ENCODE results near the gene L1CAM.

Gene L1CAM

DNA sequence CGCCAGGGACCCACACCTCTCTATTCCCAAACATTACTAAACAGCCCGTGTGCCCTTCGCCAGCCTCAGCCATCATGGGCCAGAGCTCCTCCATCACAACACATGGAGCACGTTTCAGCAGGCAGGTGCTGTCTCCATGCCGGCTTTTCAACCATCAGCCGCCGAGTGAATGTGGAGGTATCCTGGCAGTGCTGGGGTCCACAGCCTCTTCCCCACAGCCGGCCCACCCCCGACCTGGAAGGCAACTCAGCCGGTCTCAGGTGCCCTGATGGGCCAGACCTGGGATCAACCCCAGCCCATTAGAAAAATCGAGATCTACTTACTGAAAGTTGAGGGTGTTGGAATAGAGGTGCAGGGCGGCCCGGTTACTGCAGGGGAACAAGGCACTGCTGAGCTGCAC, 45.8 kb upstream of the L1CAM start:
- no peak for TF ChIP-seq CTCF (IDR thresholded peaks at IDR 0.05; ENCODE audit: low read depth, low read length)
- in situ Hi-C loops (cut with HindIII; ENCODE audit: low sequenced_read_pairs): no loop called here
- DNase-seq (ENCODE audit: low read depth, low spot score): no peak
- no peak overlapping the region for H3K4me3 ChIP-seq (ENCODE audit: low read depth, low read length)

DNA sequence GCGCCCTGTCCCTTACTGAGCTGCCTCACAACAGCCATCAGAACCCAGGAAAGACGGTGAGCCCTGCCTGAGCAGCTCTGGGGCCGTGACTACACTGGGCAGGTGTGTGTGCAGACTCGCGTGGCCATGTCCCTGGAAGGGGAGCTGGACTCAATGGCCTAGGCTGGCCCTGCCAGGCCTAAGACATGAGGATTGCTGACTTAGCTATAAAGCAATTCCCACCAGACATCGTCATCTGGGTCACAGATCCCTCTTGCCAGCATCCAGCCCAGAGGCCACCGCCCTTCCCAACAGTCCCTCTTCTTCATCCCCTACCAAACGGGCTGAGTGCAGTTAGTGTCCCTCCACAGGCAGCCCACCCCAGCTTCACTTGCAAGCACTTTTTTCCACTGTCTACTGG, 45.2 kb upstream of the L1CAM start:
- no peak for DNase-seq (ENCODE audit: low read depth, low spot score)
- H3K4me3 ChIP-seq (ENCODE audit: low read depth, low read length): no peak overlapping the region
- no peak for TF ChIP-seq CTCF (IDR thresholded peaks at IDR 0.05; ENCODE audit: low read depth, low read length)
- in situ Hi-C loops (cut with HindIII; ENCODE audit: low sequenced_read_pairs): no loop called here

- H3K4me3 ChIP-seq (ENCODE audit: low read depth, low read length): no peak overlapping the region
- no peak for DNase-seq (ENCODE audit: low read depth, low spot score)
- in situ Hi-C loops (cut with HindIII; ENCODE audit: low sequenced_read_pairs): no loop called here
- no peak for TF ChIP-seq CTCF (IDR thresholded peaks at IDR 0.05; ENCODE audit: low read depth, low read length)
Observed at GRCh38 chrX:153930011-153930910, 44.3 kb upstream of the L1CAM start.

GRCh38 chrX:153929576-153929975, 43.6 kb upstream of the L1CAM start:
- in situ Hi-C loops (cut with HindIII; ENCODE audit: low sequenced_read_pairs): no loop called here

DNA sequence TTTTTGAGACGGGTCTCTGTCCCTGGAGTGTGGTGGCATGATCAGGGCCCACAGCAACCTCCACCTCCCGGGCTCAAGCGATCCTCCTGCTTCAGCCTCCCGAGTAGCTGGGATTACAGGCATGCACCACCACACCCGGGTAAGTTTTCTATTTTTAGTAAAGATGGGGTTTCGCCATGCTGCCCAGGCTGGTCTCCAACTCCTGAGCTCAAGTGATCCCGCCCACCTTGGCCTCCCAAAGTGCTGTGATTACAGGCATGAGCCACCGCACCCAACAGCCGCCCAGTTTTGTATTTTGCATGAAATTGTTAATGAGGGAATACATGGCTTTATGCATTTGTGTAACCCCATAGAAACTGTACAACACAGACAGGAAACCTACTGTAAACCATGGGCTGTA, 42.9 kb upstream of the L1CAM start:
- H3K4me3 ChIP-seq (ENCODE audit: low read depth, low read length): peak overlapping the region; percentile 21
- in situ Hi-C loops (cut with HindIII; ENCODE audit: low sequenced_read_pairs): no loop called here
- DNase-seq (ENCODE audit: low read depth, low spot score): no peak
- TF ChIP-seq CTCF (IDR thresholded peaks at IDR 0.05; ENCODE audit: low read depth, low read length): no peak

More at GRCh38 chrX:153929576-153929975, 43.6 kb upstream of the L1CAM start:
- no peak overlapping the region for H3K4me3 ChIP-seq (ENCODE audit: low read depth, low read length)
- TF ChIP-seq CTCF (IDR thresholded peaks at IDR 0.05; ENCODE audit: low read depth, low read length): no peak
- no peak for DNase-seq (ENCODE audit: low read depth, low spot score)

- TF ChIP-seq CTCF (IDR thresholded peaks at IDR 0.05; ENCODE audit: low read depth, low read length): peak; percentile 16
- DNase-seq (ENCODE audit: low read depth, low spot score): peak; percentile 99
- in situ Hi-C loops (cut with HindIII; ENCODE audit: low sequenced_read_pairs): no loop called here
- peak overlapping the region; percentile 57 for H3K4me3 ChIP-seq (ENCODE audit: low read depth, low read length)
Observed at GRCh38 chrX:153927922-153928760, 42.2 kb upstream of the L1CAM start.

Data from astrocyte of the spinal cord (primary cell).